ENCODE measurements around the gene THOC7.

Gene THOC7

DNA sequence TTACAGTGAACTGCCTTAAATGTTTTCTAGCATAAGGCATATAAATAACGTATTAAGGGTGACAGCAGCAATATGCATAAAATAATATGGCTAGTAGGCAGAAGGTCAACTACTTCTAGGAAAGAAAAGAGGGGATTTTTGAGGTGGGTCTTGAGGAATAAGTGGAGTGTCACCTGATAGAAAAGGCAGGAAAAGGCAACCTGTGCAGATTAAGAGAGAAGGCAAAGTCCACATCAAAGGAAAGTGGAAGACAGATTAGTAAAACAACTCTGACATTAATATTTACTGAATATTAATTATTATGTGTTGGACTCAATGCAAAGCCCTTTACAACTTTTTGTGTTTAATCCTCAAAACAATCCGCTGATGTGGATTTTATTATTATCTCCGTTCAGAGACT lies 2.8 kb downstream of the THOC7 start:
- no peak overlapping the region for H3K9ac ChIP-seq
- H3K4me1 ChIP-seq = no peaks in the 10 kb centered on the region
- H3K36me3 ChIP-seq (ENCODE audit: control insufficient read depth, insufficient read depth, low read length) = no peaks in the 10 kb centered on the region
- no peak overlapping the region for H3K4me2 ChIP-seq (ENCODE audit: low read length)
- no peak overlapping the region for H2AFZ ChIP-seq
- no peak overlapping the region for H3K4me3 ChIP-seq (ENCODE audit: low read depth, low read length)
- no peak overlapping the region for H3K27ac ChIP-seq
- H3K27me3 ChIP-seq (ENCODE audit: control insufficient read depth, insufficient read depth, low read length) = no peaks in the 10 kb centered on the region
- no peaks in the 10 kb centered on the region for H3K9me3 ChIP-seq (ENCODE audit: control insufficient read depth, low read length)
- H3K79me2 ChIP-seq = peaks cover 11% of the 10 kb centered on the region
- TF ChIP-seq, protein P1, sequence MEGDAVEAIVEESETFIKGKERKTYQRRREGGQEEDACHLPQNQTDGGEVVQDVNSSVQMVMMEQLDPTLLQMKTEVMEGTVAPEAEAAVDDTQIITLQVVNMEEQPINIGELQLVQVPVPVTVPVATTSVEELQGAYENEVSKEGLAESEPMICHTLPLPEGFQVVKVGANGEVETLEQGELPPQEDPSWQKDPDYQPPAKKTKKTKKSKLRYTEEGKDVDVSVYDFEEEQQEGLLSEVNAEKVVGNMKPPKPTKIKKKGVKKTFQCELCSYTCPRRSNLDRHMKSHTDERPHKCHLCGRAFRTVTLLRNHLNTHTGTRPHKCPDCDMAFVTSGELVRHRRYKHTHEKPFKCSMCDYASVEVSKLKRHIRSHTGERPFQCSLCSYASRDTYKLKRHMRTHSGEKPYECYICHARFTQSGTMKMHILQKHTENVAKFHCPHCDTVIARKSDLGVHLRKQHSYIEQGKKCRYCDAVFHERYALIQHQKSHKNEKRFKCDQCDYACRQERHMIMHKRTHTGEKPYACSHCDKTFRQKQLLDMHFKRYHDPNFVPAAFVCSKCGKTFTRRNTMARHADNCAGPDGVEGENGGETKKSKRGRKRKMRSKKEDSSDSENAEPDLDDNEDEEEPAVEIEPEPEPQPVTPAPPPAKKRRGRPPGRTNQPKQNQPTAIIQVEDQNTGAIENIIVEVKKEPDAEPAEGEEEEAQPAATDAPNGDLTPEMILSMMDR (IDR thresholded peaks at IDR 0.05) = no peak

DNA sequence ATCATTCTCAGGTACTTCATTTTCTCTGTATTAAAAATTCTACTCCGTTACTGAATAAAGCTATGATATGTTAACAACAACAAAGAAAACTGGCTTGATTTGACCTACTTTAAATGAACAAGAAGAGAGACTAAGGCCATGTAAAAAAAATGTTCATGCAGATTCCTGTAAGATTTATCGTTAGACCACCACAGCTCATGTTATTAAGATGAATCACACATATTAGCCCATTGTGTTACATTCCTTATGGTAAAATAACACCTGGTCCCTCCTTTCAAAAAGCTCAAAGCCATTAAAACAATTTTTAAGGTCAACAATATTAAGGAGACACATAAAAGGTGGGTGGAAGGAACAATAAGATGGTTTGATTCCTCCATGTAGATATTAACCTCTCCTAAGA lies 6.3 kb downstream of the THOC7 start:
- Histone ChIP-seq H3K27ac (no peak overlapping the region), H3K27me3 (ENCODE audit: control insufficient read depth, insufficient read depth, low read length) (no peaks in the 10 kb centered on the region), H3K36me3 (ENCODE audit: control insufficient read depth, insufficient read depth, low read length) (no peaks in the 10 kb centered on the region), H3K79me2 (peaks cover 5% of the 10 kb centered on the region), H3K4me1 (no peaks in the 10 kb centered on the region), H3K4me3 (ENCODE audit: low read depth, low read length) (no peak overlapping the region), H2AFZ (no peak overlapping the region), H3K9me3 (ENCODE audit: control insufficient read depth, low read length) (no peaks in the 10 kb centered on the region), H3K4me2 (ENCODE audit: low read length) (no peak overlapping the region), H3K9ac (no peak overlapping the region)
- TF ChIP-seq, protein P1 (IDR thresholded peaks at IDR 0.05) = no peak

DNA sequence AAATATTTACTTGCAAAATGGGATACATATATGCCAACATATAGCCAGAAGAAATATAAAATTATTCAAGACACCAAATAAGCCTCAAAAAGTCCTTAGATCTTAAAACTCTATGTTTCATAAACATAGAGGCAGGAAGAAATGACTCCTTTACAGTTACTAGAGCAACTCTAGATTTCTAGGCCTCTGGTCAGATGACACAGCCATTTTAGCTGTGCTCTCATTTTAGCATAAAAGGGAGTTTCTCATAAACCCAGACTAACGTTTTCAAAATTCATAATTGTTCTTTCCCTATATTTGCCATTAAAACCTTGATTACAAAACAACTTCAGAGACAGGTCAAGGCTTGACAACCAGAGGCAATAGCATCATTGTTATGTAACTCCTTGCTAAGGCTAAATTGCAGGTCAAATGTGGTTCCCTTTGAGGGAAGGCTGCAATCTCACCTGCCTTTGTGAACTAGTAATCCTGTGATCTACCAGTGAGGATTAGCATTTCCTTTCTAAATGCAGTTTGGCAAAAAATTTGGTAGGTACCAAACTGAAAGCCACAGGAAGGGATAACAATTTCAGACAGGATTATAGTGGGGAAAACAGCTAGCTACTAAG lies 8.2 kb downstream of the THOC7 start:
- Histone ChIP-seq H3K9ac (no peak overlapping the region), H3K36me3 (ENCODE audit: control insufficient read depth, insufficient read depth, low read length) (no peaks in the 10 kb centered on the region), H3K79me2 (peaks cover 7% of the 10 kb centered on the region), H3K4me1 (no peaks in the 10 kb centered on the region), H3K27ac (no peak overlapping the region), H3K9me3 (ENCODE audit: control insufficient read depth, low read length) (no peaks in the 10 kb centered on the region), H2AFZ (no peak overlapping the region), H3K27me3 (ENCODE audit: control insufficient read depth, insufficient read depth, low read length) (no peaks in the 10 kb centered on the region), H3K4me3 (ENCODE audit: low read depth, low read length) (no peak overlapping the region), H3K4me2 (ENCODE audit: low read length) (no peak overlapping the region)
- TF ChIP-seq, protein P1 (IDR thresholded peaks at IDR 0.05) = no peak

DNA sequence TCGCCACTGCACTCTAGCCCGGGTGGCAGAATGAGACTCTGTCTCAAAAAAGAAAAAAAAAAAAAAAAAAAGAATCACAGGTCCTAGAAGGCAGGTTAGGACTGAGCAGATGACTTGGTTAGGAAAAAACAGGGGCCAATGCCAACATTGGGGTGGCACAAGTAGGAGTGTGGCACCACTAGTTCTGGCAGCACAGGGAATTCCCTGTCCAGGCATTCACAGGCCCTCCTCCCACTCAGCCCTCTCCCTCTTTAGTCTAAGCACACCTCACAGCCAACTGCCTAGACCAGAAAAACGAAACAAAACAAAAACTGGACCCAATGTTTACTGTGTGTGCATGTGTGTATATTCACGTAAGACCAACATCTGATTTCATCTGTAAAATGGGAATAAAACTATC lies 10.5 kb downstream of the THOC7 start:
- H3K9me3 ChIP-seq (ENCODE audit: control insufficient read depth, low read length) = no peaks in the 10 kb centered on the region
- no peak overlapping the region for H3K4me3 ChIP-seq (ENCODE audit: low read depth, low read length)
- H3K27ac ChIP-seq = no peak overlapping the region
- H3K27me3 ChIP-seq (ENCODE audit: control insufficient read depth, insufficient read depth, low read length) = no peaks in the 10 kb centered on the region
- no peaks in the 10 kb centered on the region for H3K36me3 ChIP-seq (ENCODE audit: control insufficient read depth, insufficient read depth, low read length)
- H2AFZ ChIP-seq = no peak overlapping the region
- TF ChIP-seq, protein P1 (IDR thresholded peaks at IDR 0.05) = no peak
- H3K4me2 ChIP-seq (ENCODE audit: low read length) = no peak overlapping the region
- H3K79me2 ChIP-seq = peaks cover 7% of the 10 kb centered on the region
- H3K9ac ChIP-seq = no peak overlapping the region
- H3K4me1 ChIP-seq = no peaks in the 10 kb centered on the region

- Histone ChIP-seq H3K4me2 (ENCODE audit: low read length) (no peak overlapping the region), H3K79me2 (peaks cover 7% of the 10 kb centered on the region), H3K9ac (no peak overlapping the region), H2AFZ (no peak overlapping the region), H3K36me3 (ENCODE audit: control insufficient read depth, insufficient read depth, low read length) (no peaks in the 10 kb centered on the region), H3K4me3 (ENCODE audit: low read depth, low read length) (no peak overlapping the region), H3K27ac (no peak overlapping the region), H3K27me3 (ENCODE audit: control insufficient read depth, insufficient read depth, low read length) (no peaks in the 10 kb centered on the region), H3K9me3 (ENCODE audit: control insufficient read depth, low read length) (no peaks in the 10 kb centered on the region), H3K4me1 (peaks cover 7% of the 10 kb centered on the region)
- TF ChIP-seq, protein P1 (IDR thresholded peaks at IDR 0.05) = no peak
Measured at GRCh38 chr3:63851287-63851686, 12.3 kb downstream of the THOC7 start.
